Neural cell (in vitro differentiated cells): ENCODE results near the gene NLRX1. TPM values are rescaled to one million over a fixed set of nuclear protein-coding genes. Genes with fewer than 3 reads are reported as not detected.

ENCODE experiments used
- H2AFZ ChIP-seq: fragments of 200-600, 300-800 bp; sonication (generic), shearing (Covaris generic); 2 replicates; pipeline ENCODE4 v1.6.0; 2014; ENCODE audit warnings: low read depth, mild to moderate bottlenecking, antibody characterized with exemption, low read length, moderate library complexity
- H3F3A ChIP-seq: fragments of 200-600 bp; shearing (Covaris generic); 2 replicates; pipeline ENCODE4 v1.6.1; 2016; ENCODE audit warnings: mild to moderate bottlenecking, moderate library complexity, mixed read lengths, antibody characterized with exemption, low read length; ENCODE audit not compliant: insufficient read depth, poor library complexity, severe bottlenecking
- H3K27ac ChIP-seq: fragments of 200-600, 300-800 bp; sonication (generic), shearing (Covaris generic); 2 replicates; pipeline ENCODE4 v1.5.1; 2014; ENCODE audit warnings: mild to moderate bottlenecking, low read length, moderate library complexity
- H3K27me3 ChIP-seq: fragments of 300-800, 200-600 bp; sonication (generic), shearing (Covaris generic); 2 replicates; pipeline ENCODE4 v1.6.0; 2014; ENCODE audit warnings: mild to moderate bottlenecking, low read depth, low read length, moderate library complexity; ENCODE audit not compliant: insufficient read depth
- H3K36me3 ChIP-seq: fragments of 300-800, 200-600 bp; sonication (generic), shearing (Covaris generic); 2 replicates; pipeline ENCODE4 v1.5.1; 2014; ENCODE audit warnings: mild to moderate bottlenecking, antibody characterized with exemption, low read length, moderate library complexity; ENCODE audit not compliant: insufficient read depth
- H3K4me2 ChIP-seq: fragments of 300-800, 200-600 bp; sonication (generic), shearing (Covaris generic); 2 replicates; pipeline ENCODE4 v1.6.0; 2014; ENCODE audit warnings: mild to moderate bottlenecking, low read length
- H3K4me3 ChIP-seq: fragments of 300-800, 200-600 bp; sonication (generic), shearing (Covaris generic); 2 replicates; pipeline ENCODE4 v1.5.1; 2014; ENCODE audit warnings: mild to moderate bottlenecking, low read length, moderate library complexity
- H3K79me2 ChIP-seq: fragments of 200-600 bp; shearing (Covaris generic); replicated peaks from 2 replicates; pipeline ENCODE4 v1.6.0; 2014; ENCODE audit warnings: mild to moderate bottlenecking, low read length, moderate library complexity; ENCODE audit not compliant: insufficient read depth
- H3K9ac ChIP-seq: fragments of 300-800, 200-600 bp; sonication (generic), shearing (Covaris generic); 2 replicates; pipeline ENCODE4 v1.6.1; 2016; ENCODE audit warnings: mild to moderate bottlenecking, low read length, mixed read lengths
- H3K9me2 ChIP-seq: fragments of 200-600 bp; shearing (Covaris generic); 2 replicates; pipeline ENCODE4 v1.6.1; 2016; ENCODE audit warnings: mild to moderate bottlenecking, low read length, mixed read lengths; ENCODE audit not compliant: insufficient read depth
- H3K9me3 ChIP-seq: fragments of 200-600, 300-800 bp; sonication (generic), shearing (Covaris generic); 2 replicates; pipeline ENCODE4 v1.6.1; 2016; ENCODE audit warnings: mild to moderate bottlenecking, mixed run types, low read length, moderate library complexity, mixed read lengths
- H4K20me1 ChIP-seq: fragments of 200-600 bp; shearing (Covaris generic); 2 replicates; pipeline ENCODE4 v1.6.1; 2016; ENCODE audit warnings: mild to moderate bottlenecking, mixed run types; ENCODE audit not compliant: insufficient read depth
- CTCF ChIP-seq: fragments of 450-650 bp; IDR thresholded peaks from 2 replicates; pipeline ENCODE4 v1.5.1; 2014; ENCODE audit warnings: antibody characterized with exemption, mild to moderate bottlenecking, moderate library complexity; ENCODE audit not compliant: poor library complexity, severe bottlenecking
- EP300 ChIP-seq: fragments of 450-650 bp; conservative IDR thresholded peaks from 2 replicates; pipeline ENCODE4 v1.6.1; 2014; ENCODE audit warnings: antibody characterized with exemption, mild to moderate bottlenecking, moderate library complexity; ENCODE audit not compliant: poor library complexity, severe bottlenecking
- EZH2 ChIP-seq: fragments of 200-600, 300-800 bp; shearing (Covaris generic), sonication (generic); IDR thresholded peaks from 2 replicates; pipeline ENCODE4 v1.6.1; 2014; ENCODE audit warnings: antibody characterized with exemption, low read length, borderline replicate concordance, mild to moderate bottlenecking; ENCODE audit not compliant: insufficient read depth, poor library complexity, severe bottlenecking
- MXI1 ChIP-seq: fragments of 450-650 bp; conservative IDR thresholded peaks from 2 replicates; pipeline ENCODE4 v1.6.1; 2014; ENCODE audit warnings: antibody characterized with exemption, mild to moderate bottlenecking; ENCODE audit not compliant: poor library complexity, severe bottlenecking
- POLR2AphosphoS5 ChIP-seq: IDR thresholded peaks from 2 replicates; pipeline ENCODE4 v1.6.1; 2012
- RAD21 ChIP-seq: fragments of 450-650 bp; conservative IDR thresholded peaks from 2 replicates; pipeline ENCODE4 v1.6.1; 2014; ENCODE audit warnings: antibody characterized with exemption, mild to moderate bottlenecking, moderate library complexity
- REST ChIP-seq: IDR thresholded peaks from 2 replicates; pipeline ENCODE4 v1.6.1; 2012; ENCODE audit warnings: borderline replicate concordance
- SMC3 ChIP-seq: fragments of 450-650 bp; conservative IDR thresholded peaks from 2 replicates; pipeline ENCODE4 v1.6.1; 2014; ENCODE audit warnings: antibody characterized with exemption, mild to moderate bottlenecking, moderate library complexity; ENCODE audit not compliant: poor library complexity
- TAF1 ChIP-seq: IDR thresholded peaks from 2 replicates; pipeline ENCODE4 v1.6.1; 2012; ENCODE audit warnings: low read depth
- polyA plus RNA-seq: library from polyadenylated mRNA; depleted of rRNA; stranded (reverse); fragments of >200 nt; gene quantifications from 2 replicates; pipeline ENCODE4 v1.2.3, GENCODE V29; 2014

The NLRX1 gene
- polyA plus RNA-seq, 1 donor from 2014 or later = 1.6 TPM

- H3K9me2 ChIP-seq = no peaks in the 10 kb centered on the region
- no peak overlapping the region for H2AFZ ChIP-seq
- no peak overlapping the region for H3K9ac ChIP-seq
- TF ChIP-seq REST (no peak), EP300 (no peak), TAF1 (no peak), SMC3 (no peak), CTCF (no peak), EZH2 (no peak), MXI1 (no peak), POLR2AphosphoS5 (no peak), RAD21 (no peak)
- peaks cover 19% of the 10 kb centered on the region for H3K79me2 ChIP-seq
- H3K4me2 ChIP-seq = no peak overlapping the region
- no peaks in the 10 kb centered on the region for H3K27me3 ChIP-seq
- no peak overlapping the region for H3K4me3 ChIP-seq
- no peaks in the 10 kb centered on the region for H3K36me3 ChIP-seq
- no peak overlapping the region for H3K27ac ChIP-seq
- no peaks in the 10 kb centered on the region for H4K20me1 ChIP-seq
- H3K9me3 ChIP-seq = no peaks in the 10 kb centered on the region
- H3F3A ChIP-seq = no peaks in the 10 kb centered on the region
These were observed 60.8 kb downstream of the NLRX1 start for GRCh38 chr11:119229288-119229672.

GRCh38 chr11:119229741-119230140 lies 61.2 kb downstream of the NLRX1 start:
- Histone ChIP-seq H2AFZ (no peak overlapping the region), H3K9ac (no peak overlapping the region), H3K79me2 (peaks cover 15% of the 10 kb centered on the region), H3K9me3 (no peaks in the 10 kb centered on the region), H3K27me3 (no peaks in the 10 kb centered on the region), H3K4me2 (no peak overlapping the region), H3F3A (no peaks in the 10 kb centered on the region), H4K20me1 (no peaks in the 10 kb centered on the region), H3K36me3 (no peaks in the 10 kb centered on the region), H3K4me3 (no peak overlapping the region), H3K27ac (no peak overlapping the region), H3K9me2 (no peaks in the 10 kb centered on the region)
- TF ChIP-seq SMC3 (no peak), MXI1 (no peak), EZH2 (no peak), POLR2AphosphoS5 (no peak), RAD21 (no peak), CTCF (no peak), TAF1 (no peak), EP300 (no peak), REST (no peak)
